NT2/D1 (cell line): ENCODE results near the gene CAMTA2.

Source experiments
- DNase-seq: peaks from one replicate; pipeline ENCODE4 v3.0.0-alpha.2; 2011; ENCODE audit warnings: low read depth, low spot score
- H3K27me3 ChIP-seq: 2 replicates; pipeline ENCODE4 v1.6.0; 2011; ENCODE audit warnings: mild to moderate bottlenecking; ENCODE audit not compliant: insufficient read length, insufficient read depth
- H3K36me3 ChIP-seq: 2 replicates; pipeline ENCODE4 v1.6.1; 2011; ENCODE audit warnings: mild to moderate bottlenecking, low read length, mixed read lengths; ENCODE audit not compliant: insufficient read depth, insufficient read length
- H3K4me1 ChIP-seq: 2 replicates; pipeline ENCODE4 v1.5.1; 2011; ENCODE audit not compliant: insufficient read depth, insufficient read length
- H3K4me3 ChIP-seq: 2 replicates; pipeline ENCODE4 v1.5.1; 2011; ENCODE audit warnings: low read depth; ENCODE audit not compliant: insufficient read length
- H3K9ac ChIP-seq: 2 replicates; pipeline ENCODE4 v1.6.0; 2011; ENCODE audit warnings: low read depth; ENCODE audit not compliant: insufficient read length
- H3K9me3 ChIP-seq: 2 replicates; pipeline ENCODE4 v1.5.1; 2011; ENCODE audit warnings: mild to moderate bottlenecking, low read length; ENCODE audit not compliant: insufficient read depth
- SUZ12 ChIP-seq: IDR thresholded peaks from 2 replicates; pipeline ENCODE4 v1.6.1; 2011; ENCODE audit not compliant: insufficient read length, insufficient read depth; ENCODE audit errors: extremely low read depth
- YY1 ChIP-seq: IDR thresholded peaks from 2 replicates; pipeline ENCODE4 v1.6.1; 2011; ENCODE audit not compliant: insufficient read length, insufficient read depth
- ZNF274 ChIP-seq: IDR thresholded peaks from 2 replicates; pipeline ENCODE4 v1.6.1; 2011; ENCODE audit warnings: mild to moderate bottlenecking, low read depth, low read length

The CAMTA2 gene

DNA sequence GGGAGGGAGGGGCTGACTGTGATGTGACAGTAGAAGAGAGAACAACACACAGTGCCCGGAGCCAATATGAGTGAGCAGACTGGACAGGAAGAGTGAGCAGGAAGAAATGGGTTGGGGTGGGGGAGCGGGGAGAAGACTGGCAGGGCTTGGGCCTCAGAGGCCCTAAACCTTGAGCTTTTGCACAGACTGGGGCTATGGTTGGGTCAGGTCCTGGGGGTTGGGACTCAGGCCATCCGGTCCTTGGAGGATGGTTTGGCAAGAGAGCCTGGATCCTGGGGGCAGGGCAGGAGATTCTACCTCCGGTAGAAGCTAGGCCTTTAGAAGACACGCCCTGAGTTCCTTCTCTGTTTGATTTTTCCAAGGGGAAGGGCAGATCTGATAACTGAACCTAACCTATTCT, 1.1 kb downstream of the CAMTA2 start:
- peak overlapping the region; percentile 90 for H3K9ac ChIP-seq
- H3K4me3 ChIP-seq, result peak overlapping the region; percentile 85
- H3K36me3 ChIP-seq, result peaks cover 14% of the 10 kb centered on the region
- no peaks in the 10 kb centered on the region for H3K9me3 ChIP-seq
- H3K27me3 ChIP-seq, result no peaks in the 10 kb centered on the region
- peaks cover 4% of the 10 kb centered on the region for H3K4me1 ChIP-seq
- TF ChIP-seq ZNF274 (no peak), YY1 (no peak), SUZ12 (no peak)
- DNase-seq, result no peak

DNA sequence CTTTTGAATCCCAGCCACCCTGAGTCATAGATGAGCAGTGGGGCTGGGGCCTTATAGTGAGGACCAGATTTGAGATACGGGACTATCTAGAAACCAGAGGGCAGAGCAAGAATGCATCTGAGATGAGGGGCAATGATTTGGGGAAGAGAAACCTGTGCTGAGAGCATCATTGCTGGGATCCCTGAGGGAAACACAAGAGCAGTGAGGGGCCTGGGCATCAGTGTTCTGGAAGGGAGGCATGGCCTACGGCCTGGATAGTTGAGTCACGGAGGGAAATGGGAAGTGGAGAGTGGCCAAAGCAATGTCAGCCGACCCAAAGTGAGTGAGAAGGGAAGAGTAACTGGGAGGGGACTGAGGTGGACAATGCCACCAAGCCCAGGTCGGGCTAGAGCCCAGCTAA, 5.2 kb downstream of the CAMTA2 start:
- no peak overlapping the region for H3K4me3 ChIP-seq
- peaks cover 10% of the 10 kb centered on the region for H3K27me3 ChIP-seq
- no peak overlapping the region for H3K9ac ChIP-seq
- DNase-seq, result no peak
- H3K9me3 ChIP-seq, result no peaks in the 10 kb centered on the region
- H3K4me1 ChIP-seq, result peaks cover 7% of the 10 kb centered on the region
- H3K36me3 ChIP-seq, result peaks cover 40% of the 10 kb centered on the region
- TF ChIP-seq YY1 (no peak), SUZ12 (no peak), ZNF274 (no peak)

DNA sequence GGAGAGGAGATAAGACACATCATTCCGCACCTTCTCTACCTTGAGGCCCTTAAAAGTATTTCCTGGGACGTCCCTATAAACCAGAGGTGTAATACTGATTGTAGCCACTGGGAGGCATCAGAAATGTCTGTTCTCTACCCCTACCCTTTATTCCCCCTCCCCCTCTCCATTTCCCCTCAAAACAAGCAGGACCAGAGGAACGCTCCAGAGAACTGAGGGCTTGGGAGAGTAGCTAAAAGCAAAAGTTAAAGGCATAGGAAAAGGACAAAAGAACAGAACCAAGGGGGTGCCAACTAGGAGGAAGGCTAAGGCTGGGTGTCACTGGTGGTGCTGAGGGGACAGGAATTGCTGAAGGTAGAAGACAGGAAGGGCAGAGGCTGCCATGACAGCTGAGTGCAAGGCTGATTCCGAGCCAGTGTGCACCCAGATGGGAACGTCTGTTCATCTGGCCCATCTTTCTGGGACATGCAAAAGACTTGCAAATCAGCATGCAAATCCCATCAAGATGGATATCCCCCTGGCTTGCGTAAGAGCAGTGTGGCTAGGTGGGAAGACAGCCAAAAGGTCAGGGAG, 6.7 kb downstream of the CAMTA2 start:
- Histone ChIP-seq H3K9me3 (no peaks in the 10 kb centered on the region), H3K4me1 (peaks cover 4% of the 10 kb centered on the region), H3K4me3 (no peak overlapping the region), H3K36me3 (peaks cover 47% of the 10 kb centered on the region), H3K9ac (peak overlapping the region; percentile 25), H3K27me3 (peaks cover 11% of the 10 kb centered on the region)
- TF ChIP-seq SUZ12 (no peak), YY1 (no peak), ZNF274 (no peak)
- peak; percentile 63 for DNase-seq

DNA sequence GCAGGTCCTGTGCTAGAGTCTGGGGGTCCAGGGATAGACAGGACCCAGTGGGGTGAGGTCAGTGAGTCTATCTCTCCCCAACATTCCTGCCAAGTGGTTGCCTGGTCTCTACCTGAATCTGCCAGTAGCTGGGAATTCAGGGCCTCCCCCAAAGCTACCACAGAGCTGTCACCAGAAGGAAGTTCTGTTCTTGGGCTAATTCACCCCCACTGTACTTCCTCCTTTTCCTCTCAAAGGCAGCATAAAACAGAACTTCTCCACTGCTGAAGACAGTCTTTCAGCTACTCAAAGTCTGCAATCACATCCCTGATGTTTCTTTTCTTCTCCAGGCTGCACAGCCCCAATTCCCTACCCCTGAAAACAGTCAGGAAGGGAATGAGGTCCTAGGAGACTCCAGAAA, 8.7 kb downstream of the CAMTA2 start:
- TF ChIP-seq SUZ12 (no peak), YY1 (no peak), ZNF274 (no peak)
- H3K27me3 ChIP-seq, result peaks cover 17% of the 10 kb centered on the region
- DNase-seq, result no peak
- peaks cover 4% of the 10 kb centered on the region for H3K4me1 ChIP-seq
- peaks cover 53% of the 10 kb centered on the region for H3K36me3 ChIP-seq
- no peak overlapping the region for H3K9ac ChIP-seq
- H3K4me3 ChIP-seq, result no peak overlapping the region
- H3K9me3 ChIP-seq, result no peaks in the 10 kb centered on the region

DNA sequence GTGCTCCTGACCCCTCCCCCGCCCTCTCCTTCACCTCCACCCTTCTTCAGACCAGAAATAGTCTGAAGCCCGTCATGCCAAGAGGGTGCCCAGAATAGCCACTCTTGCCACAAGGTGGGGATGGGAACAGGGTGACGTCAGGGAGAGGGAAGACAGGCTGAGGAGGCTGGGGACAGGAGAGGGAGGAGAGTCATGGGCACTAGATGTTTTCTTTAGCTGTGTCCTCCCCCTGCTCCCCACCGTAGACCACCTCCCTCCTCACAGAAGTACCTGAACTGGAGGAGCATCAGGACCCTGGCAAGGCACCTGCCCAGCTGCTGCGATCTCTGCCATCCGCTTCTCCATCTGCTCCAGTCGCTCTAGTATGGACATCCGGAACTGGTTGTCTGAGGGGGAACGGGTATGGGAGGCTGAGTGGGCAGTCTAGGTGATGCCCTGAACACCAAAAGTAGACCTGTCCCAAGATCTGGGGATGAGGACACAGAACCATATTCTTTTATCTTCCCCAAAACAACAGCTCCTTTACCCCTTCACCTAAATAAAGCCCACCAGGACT, 13.3 kb downstream of the CAMTA2 start:
- H3K4me1 ChIP-seq, result peaks cover 8% of the 10 kb centered on the region
- no peak for TF ChIP-seq SUZ12
- TF ChIP-seq ZNF274, result no peak
- TF ChIP-seq YY1, result no peak
- no peak overlapping the region for H3K4me3 ChIP-seq
- no peak for DNase-seq
- peaks cover 64% of the 10 kb centered on the region for H3K36me3 ChIP-seq
- H3K9me3 ChIP-seq, result no peaks in the 10 kb centered on the region
- H3K27me3 ChIP-seq, result peaks cover 17% of the 10 kb centered on the region
- H3K9ac ChIP-seq, result no peak overlapping the region

DNA sequence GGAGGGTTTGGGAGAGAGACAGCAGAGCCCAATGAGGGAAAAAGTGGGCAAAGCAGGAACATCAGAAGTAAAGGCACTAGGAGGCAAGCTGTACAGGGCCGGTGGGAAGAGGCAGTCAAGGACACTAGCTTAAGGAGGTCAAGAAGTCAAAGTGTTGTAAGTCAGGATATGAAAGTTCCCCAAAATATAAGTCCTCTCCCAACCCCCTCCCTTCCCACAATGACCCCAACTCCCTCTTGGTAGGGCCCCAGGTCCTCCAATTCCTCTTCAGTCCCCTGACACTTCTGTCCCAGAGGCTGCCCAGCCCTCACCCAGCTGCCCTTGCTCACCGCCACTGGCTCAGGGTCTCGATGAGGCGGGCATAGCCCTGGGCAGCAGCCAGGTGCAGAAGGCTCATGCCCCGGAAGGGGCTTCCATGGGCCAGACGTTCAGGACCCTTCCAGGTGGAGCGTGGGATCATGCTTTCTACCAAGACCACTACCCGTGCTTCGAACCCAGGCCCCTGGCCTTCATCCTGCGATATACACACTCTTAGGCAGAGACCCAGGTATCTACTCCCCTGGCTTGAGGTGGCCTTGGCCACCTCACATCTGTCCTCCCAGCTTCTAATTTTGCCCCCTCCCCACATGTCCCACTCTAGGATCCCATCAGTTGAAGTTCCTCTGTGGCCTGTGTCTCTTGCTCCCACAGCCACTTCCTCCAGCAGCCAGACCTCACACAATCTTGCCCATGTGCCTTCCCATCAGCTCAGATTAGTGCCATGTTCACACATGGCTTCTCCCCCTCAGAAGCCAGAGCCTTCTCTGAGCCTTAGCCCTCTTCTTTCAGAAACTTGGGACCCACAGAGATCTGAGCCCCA, 14.0 kb downstream of the CAMTA2 start:
- H3K9me3 ChIP-seq, result no peaks in the 10 kb centered on the region
- H3K36me3 ChIP-seq, result peaks cover 59% of the 10 kb centered on the region
- DNase-seq, result no peak
- no peak overlapping the region for H3K9ac ChIP-seq
- H3K27me3 ChIP-seq, result peaks cover 14% of the 10 kb centered on the region
- no peak overlapping the region for H3K4me3 ChIP-seq
- H3K4me1 ChIP-seq, result peaks cover 9% of the 10 kb centered on the region
- TF ChIP-seq SUZ12 (no peak), YY1 (no peak), ZNF274 (no peak)

DNA sequence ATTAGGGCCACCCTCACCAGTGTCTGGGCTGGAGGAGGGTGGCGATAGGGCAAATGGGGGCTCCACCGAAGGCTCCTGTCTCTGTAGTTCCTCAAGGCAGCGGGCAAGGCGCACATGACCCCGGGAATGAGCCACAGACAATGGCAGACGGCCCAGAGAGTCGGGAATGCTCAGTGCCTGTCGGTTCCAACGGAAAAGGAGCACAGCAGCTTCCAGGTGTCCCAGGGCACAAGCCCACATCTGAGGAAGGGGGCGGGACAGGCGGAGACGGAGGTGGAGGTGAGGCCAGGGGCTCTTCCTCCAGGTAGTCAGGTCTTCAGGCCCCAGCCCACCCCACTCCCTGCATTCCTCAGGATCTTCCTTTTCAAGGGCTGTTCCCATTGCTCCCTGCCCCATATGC, 14.7 kb downstream of the CAMTA2 start:
- H3K27me3 ChIP-seq, result peaks cover 10% of the 10 kb centered on the region
- TF ChIP-seq YY1 (no peak), SUZ12 (no peak), ZNF274 (no peak)
- no peak for DNase-seq
- peaks cover 9% of the 10 kb centered on the region for H3K4me1 ChIP-seq
- peaks cover 53% of the 10 kb centered on the region for H3K36me3 ChIP-seq
- no peak overlapping the region for H3K9ac ChIP-seq
- H3K4me3 ChIP-seq, result no peak overlapping the region
- no peaks in the 10 kb centered on the region for H3K9me3 ChIP-seq
